GM12891 (cell line): ENCODE data around the gene RNU6-7.

ENCODE experiments used
- PAX5 ChIP-seq: IDR thresholded peaks from 2 replicates; pipeline ENCODE4 v1.6.1; 2011; ENCODE audit warnings: low read length, moderate library complexity, mild to moderate bottlenecking; ENCODE audit not compliant: insufficient read depth, severe bottlenecking
- POLR2A ChIP-seq: IDR thresholded peaks from 2 replicates; pipeline ENCODE4 v1.6.1; 2011; ENCODE audit warnings: low read depth, low read length, control low read depth
- POLR2AphosphoS5 ChIP-seq: IDR thresholded peaks from 2 replicates; pipeline ENCODE4 v1.6.1; 2011; ENCODE audit warnings: low read depth, low read length, control low read depth
- POU2F2 ChIP-seq: IDR thresholded peaks from 2 replicates; pipeline ENCODE4 v1.6.1; 2011; ENCODE audit warnings: low read depth, mild to moderate bottlenecking, control low read depth, low read length, moderate library complexity
- SPI1 ChIP-seq: IDR thresholded peaks from 2 replicates; pipeline ENCODE4 v1.6.1; 2011; ENCODE audit warnings: low read depth, low read length, control low read depth
- TAF1 ChIP-seq: IDR thresholded peaks from 2 replicates; pipeline ENCODE4 v1.6.1; 2011; ENCODE audit warnings: low read depth, low read length, control low read depth

DNA sequence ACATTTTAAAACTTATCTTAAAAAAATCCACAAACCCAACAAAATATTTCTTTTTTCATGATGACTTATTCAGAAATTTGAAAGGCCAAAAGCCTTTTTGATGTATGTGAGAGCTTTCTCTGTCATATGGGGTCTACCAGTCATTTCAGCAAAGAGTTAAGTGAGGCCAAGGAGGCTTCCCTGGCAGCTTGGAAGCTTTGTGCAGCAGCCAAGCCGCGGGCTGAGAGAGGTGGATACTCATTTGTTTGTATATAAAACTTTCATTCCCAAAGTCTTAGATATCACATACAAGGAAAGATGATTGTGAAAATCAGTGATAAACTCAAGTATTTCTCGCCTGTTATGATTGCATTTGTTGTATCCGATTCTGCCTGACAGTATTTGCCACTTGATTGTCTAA lies 49.7 kb downstream of the RNU6-7 start:
- TF ChIP-seq TAF1, result no peak
- no peak for TF ChIP-seq POLR2AphosphoS5
- no peak for TF ChIP-seq POLR2A
- TF ChIP-seq POU2F2, result no peak
- no peak for TF ChIP-seq SPI1
- no peak for TF ChIP-seq PAX5
